ENCODE measurements around the gene AQP12A.
"Not testable (repeated sequence)": the region's sequence is repeated elsewhere in the genome, so short reads cannot be mapped to it uniquely, and the experiment has no call there.

Gene AQP12A

GRCh38 chr2:240663546-240664190 lies 28.0 kb upstream of the AQP12A start:
- DNase-seq, result no peak

GRCh38 chr2:240664622-240665021 lies 27.0 kb upstream of the AQP12A start:
- DNase-seq, result no peak

GRCh38 chr2:240670402-240670801 lies 21.3 kb upstream of the AQP12A start:
- no peak for DNase-seq

GRCh38 chr2:240670950-240671349 lies 20.7 kb upstream of the AQP12A start:
- no peak for DNase-seq

GRCh38 chr2:240672076-240672700 lies 19.5 kb upstream of the AQP12A start:
- DNase-seq, result no peak

- no peak for DNase-seq
Observed at GRCh38 chr2:240672701-240673190, 18.9 kb upstream of the AQP12A start.

- DNase-seq, result not testable (repeated sequence)
Observed at GRCh38 chr2:240674461-240675184, 17.0 kb upstream of the AQP12A start.

- not testable (repeated sequence) for DNase-seq
Observed at GRCh38 chr2:240675345-240675744, 16.3 kb upstream of the AQP12A start.

- not testable (repeated sequence) for DNase-seq
Observed at GRCh38 chr2:240678043-240678442, 13.6 kb upstream of the AQP12A start.

- DNase-seq, result not testable (repeated sequence)
Observed at GRCh38 chr2:240678909-240679308, 12.8 kb upstream of the AQP12A start.

- not testable (repeated sequence) for DNase-seq
Observed at GRCh38 chr2:240680185-240680584, 11.5 kb upstream of the AQP12A start.

GRCh38 chr2:240682431-240683224 lies 9.0 kb upstream of the AQP12A start, which contains the start of gene AQP12B:
AQP12B (minus strand) TSS chr2:240682885; CDS start chr2:240682837, 48 bp downstream.
- DNase-seq, result not testable (repeated sequence)

GRCh38 chr2:240683329-240683979 lies 8.2 kb upstream of the AQP12A start:
- not testable (repeated sequence) for DNase-seq

GRCh38 chr2:240683980-240684728 lies 7.5 kb upstream of the AQP12A start:
- DNase-seq, result not testable (repeated sequence)

- no peak for DNase-seq
Observed at GRCh38 chr2:240685771-240686371, 5.8 kb upstream of the AQP12A start.

GRCh38 chr2:240686460-240686859 lies 5.2 kb upstream of the AQP12A start:
- DNase-seq, result peak; percentile 66

GRCh38 chr2:240687045-240687740 lies 4.5 kb upstream of the AQP12A start:
- DNase-seq, result no peak

- no peak for DNase-seq
Observed at GRCh38 chr2:240687741-240688552, 3.7 kb upstream of the AQP12A start.

- DNase-seq, result no peak
Observed at GRCh38 chr2:240688553-240688919, 3.1 kb upstream of the AQP12A start.

- DNase-seq, result no peak
Observed at GRCh38 chr2:240689975-240690374, 1.7 kb upstream of the AQP12A start.

Measured in MV-4-11 (cell line).